GM12801 (cell line): Measurements from ENCODE around the gene TMEM150A.

ENCODE experiments used
- TF ChIP-seq, protein P1 (sequence below): IDR thresholded peaks from one replicate; pipeline ENCODE4 v1.5.1; 2011; ENCODE audit warnings: control low read depth; ENCODE audit not compliant: insufficient read length; ENCODE audit errors: extremely low read depth

TMEM150A gene

DNA sequence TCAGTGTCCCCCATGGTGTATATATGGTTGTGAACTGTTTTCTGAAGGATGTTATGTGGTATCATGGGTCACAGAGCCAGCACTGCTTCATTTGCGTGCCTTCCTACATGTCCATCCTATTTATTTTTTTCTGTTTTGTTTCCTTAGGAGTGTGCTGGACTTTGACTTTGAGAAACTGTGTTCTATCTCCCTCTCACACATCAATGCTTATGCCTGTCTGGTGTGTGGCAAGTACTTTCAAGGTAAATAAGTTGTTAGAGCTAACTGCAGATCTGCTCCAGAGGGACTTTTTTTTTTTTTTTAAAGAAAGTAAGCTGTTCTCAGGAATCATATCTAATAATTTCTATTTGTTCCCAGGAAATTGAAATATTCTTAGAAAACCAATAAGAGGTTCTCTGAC lies 18.8 kb upstream of the TMEM150A start:
- TF ChIP-seq, protein P1, sequence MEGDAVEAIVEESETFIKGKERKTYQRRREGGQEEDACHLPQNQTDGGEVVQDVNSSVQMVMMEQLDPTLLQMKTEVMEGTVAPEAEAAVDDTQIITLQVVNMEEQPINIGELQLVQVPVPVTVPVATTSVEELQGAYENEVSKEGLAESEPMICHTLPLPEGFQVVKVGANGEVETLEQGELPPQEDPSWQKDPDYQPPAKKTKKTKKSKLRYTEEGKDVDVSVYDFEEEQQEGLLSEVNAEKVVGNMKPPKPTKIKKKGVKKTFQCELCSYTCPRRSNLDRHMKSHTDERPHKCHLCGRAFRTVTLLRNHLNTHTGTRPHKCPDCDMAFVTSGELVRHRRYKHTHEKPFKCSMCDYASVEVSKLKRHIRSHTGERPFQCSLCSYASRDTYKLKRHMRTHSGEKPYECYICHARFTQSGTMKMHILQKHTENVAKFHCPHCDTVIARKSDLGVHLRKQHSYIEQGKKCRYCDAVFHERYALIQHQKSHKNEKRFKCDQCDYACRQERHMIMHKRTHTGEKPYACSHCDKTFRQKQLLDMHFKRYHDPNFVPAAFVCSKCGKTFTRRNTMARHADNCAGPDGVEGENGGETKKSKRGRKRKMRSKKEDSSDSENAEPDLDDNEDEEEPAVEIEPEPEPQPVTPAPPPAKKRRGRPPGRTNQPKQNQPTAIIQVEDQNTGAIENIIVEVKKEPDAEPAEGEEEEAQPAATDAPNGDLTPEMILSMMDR, result no peak

- TF ChIP-seq, protein P1, result no peak
Measured at GRCh38 chr2:85619617-85620016, 17.1 kb upstream of the TMEM150A start.

DNA sequence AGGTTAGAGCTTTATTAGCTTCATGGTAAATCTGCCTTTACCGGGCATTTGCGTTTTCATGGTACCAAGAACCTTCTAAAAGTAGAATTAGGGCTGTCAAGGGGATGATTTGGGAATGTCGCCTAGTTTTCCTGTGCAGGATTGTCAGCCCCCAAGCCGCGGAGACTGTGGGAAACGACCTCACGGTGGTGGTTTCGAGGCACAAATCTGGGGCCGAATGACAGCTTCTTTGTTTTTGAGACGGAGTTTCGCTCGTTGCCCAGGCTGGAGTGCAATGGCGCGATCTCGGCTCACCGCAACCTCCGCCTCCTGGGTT lies 12.9 kb upstream of the TMEM150A start:
- TF ChIP-seq, protein P1, result no peak

DNA sequence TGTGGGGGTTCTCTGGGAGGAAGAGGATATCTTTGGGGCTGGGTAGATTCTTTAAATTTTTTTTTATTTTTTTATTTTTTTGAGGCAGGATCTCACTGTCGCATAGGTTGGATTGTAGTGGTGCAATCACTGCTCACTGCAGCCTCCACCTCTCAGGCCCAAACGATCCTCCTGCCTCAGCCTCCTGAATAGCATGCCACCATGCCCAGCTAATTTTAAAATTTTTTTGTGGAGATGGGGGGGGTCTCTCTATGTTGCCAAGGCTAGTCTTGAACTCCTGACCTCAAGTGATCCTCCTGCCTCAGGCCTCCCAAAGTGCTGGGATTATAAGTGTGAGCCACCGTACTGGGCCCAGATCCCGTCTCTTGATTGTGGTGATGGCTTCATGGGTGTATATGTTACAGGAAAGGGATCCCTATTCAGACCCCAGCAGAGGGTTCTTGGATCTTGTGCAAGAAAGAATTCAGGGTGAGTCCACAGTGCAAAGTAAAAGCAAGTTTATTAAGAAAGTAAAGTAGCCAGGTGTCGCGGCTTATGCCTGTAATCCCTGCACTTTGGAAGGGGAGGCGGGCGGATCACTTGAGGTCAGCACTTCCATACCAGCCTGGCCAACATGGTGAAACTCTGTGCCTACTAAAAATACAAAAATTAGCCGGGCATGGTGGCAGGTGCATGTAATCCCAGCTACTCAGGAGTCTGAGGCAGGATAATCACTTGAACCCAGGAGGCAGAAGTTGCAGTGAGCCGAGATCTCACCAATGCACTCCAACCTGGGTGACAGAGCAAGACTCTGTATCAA lies 11.4 kb upstream of the TMEM150A start:
- TF ChIP-seq, protein P1, result no peak

GRCh38 chr2:85611705-85612587 lies 9.4 kb upstream of the TMEM150A start, which contains the start of gene C2orf68:
Gene C2orf68 (minus strand): TSS chr2:85612066. CDS start chr2:85611984, 82 bp downstream.
- TF ChIP-seq, protein P1, result no peak

DNA sequence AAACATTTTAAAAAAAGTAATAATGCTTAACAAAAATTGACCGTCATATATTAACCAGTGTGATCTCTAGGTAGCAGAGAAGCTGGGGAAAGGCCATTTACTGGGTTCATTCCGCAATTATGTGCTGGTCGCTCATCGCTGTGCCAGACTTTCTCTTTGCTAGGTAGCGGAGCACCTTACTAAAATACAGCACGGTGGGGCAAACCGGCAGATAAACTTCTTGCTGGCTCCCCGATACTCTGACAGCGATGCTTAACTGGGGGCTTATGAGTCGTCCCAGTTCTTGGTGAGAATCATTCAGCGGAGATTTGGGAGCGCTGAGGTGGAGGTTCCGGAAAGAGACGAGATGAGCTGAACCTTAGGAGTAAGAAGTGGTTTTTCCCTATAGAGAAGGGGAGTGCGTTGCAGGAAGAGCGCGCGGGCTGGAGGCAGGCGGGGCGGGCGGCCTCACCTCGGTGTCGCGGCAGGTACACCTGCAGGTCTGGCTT lies 8.8 kb upstream of the TMEM150A start:
- TF ChIP-seq, protein P1, result no peak
